GM21381 (cell line): ENCODE measurements around the gene PURA.

Experiments used
- ATAC-seq: cut with Tn5 transposase; IDR thresholded peaks from one replicate; pipeline ENCODE4 v1.9.1; 2021; ENCODE audit warnings: mild to moderate bottlenecking, moderate library complexity; ENCODE audit not compliant: unreplicated experiment

PURA gene

DNA sequence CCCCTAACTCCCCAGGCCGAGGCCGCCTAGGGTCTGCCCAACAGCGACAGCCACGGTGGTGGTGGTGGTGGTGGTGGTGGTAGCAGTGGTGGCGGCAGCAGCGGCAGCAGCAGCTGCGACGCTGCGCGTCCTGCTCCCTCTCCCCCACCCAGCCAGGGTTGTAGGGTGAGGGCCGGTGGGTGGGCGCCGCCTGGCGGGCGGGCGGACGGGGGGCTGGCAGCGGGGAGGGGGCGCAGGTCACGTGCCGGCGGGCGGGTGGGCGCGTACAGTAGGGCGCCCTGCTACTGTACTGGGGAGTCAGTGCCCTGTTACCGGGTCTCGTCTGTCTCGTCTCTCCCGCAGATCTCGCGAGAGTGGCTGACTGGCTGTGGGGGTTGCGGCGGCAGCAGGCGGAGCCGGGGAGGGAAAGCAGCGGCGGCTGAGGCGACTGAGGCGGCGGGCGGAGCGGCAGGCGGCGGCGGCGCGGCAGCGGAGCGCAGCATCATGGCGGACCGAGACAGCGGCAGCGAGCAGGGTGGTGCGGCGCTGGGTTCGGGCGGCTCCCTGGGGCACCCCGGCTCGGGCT lies at the start of gene PURA:
TSS of gene PURA (plus strand) at position 411 of the 565 bp plus-strand sequence. CDS start at position 484, 73 bp downstream.
- ATAC-seq, result peak; percentile 85

DNA sequence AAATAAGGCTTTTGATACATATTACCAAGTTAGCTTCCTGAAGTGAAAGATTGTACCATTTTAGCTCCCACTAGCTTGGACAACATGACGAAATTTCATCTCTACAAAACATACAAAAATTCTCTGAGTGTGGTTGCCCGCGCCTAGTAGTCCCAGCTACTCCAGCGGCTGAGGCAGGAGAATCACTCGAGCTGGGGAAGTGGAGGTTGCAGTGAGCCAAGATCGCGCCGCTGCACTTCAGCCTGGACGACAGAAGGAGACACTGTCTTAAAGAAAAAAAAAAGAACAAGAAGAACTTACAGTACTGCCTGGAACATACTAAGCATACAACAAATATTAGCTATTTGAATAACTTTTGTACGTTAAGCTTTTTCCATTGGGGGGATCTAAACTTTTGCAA lies 41.1 kb upstream of the PURA start:
- no peak for ATAC-seq

DNA sequence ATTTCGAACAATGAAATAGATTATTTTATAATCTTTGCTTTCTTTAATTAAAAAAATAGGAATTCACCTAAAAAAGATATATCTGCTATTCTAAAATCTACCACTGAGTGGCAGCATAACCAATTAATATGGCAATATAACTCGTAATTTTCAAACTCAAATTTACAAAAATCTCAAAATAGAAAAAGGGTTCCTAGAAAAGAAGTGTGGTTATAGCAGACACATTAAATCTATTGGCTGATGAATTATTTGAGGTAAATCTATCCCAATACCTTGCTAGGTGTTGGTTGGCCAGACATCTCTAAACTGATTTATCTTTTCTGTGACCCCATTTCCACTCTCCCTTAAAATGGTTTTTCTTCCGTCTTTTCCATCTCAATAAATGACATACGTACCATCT lies 40.6 kb upstream of the PURA start:
- no peak for ATAC-seq

DNA sequence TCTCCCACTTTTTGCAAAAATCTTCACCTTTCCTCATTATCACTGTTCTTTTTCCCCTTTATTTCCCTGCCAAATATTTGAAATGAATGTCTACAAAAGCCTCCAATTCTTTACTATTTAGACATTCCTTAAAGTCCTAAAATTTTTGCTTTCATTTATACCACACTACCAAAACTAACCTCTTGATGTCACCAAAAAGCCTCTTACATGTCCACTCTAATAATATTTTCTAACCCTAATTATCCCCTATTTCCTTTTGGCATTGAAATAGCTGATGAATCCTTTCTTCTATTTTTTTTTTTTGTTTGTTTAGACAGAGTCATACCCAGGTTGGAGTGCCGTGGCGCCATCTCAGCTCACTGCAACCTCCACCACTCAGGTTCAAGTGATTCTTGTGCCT lies 38.5 kb upstream of the PURA start:
- ATAC-seq, result no peak

DNA sequence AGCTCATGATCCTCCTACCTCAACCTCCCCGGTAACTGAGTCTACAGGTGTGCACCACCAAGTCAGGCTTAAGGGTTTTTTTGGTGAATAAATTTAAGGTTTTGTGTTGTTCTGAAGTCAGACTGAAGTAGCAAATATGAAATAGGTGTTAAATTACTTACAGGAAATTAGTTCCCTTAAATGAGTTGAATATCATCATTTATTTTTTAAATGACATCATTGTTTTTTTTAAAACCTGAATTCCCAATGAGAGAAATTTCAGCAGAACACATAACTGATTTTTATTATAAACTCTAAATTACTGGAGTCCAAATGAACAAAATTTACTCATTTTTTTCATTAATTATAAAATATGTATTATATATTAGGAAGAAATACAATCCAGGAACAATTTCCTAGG lies 37.8 kb upstream of the PURA start:
- ATAC-seq, result no peak

DNA sequence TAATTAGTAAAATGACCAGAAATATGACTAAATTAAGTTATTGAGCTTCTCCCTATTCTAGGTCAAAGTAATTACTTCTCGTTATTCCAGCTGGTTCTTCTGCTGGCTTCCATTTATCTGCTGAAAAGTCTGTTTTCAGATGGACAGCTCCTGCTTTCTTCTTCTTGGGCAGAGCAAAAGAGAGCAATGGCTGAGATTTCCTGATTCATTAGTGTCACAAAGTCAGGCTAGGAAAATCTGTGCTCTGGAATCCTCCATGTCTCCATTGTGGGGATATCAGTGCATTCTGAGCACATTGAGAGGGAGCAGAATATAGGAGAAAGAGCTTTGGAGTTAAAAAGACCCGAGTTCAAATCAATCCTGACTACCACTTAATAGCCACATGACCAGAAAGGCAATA lies 37.1 kb upstream of the PURA start:
- ATAC-seq, result no peak

DNA sequence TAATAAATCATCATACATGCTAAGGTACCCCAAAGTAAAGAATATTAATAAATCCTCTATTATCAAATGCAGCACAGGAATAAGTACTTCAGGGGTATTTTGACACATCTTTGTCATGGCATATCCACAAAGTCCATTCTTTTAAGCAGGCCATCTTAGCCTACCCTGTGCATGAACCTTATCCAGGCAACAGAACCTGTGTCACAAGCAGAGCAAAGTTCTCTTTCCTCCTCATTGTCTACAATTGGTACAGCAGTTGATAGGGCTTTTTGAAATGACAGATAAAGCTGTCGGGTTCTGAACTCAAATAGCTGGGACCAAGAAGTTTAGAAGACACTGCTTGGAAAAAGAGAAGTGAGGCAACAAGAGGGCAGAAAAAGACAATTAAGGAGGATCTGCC lies 30.8 kb upstream of the PURA start:
- no peak for ATAC-seq

DNA sequence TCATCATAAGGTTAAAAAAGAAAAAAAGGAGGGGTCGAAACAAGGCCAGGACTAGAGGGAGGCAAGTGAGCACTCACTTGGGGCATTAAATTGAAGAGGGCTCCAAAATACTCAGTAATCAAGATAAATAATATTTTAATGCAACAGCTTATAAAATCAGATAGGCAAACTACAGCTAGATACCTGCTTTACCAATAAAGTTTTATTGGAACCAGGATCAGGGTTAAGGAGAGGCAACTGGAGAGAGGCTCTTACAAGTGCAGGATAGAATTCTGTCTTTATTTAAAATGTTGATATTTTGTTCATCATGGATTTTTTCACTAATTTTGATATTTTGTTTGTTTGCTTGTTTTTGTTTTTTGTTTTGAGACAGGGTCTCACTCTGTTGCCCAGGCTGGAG lies 30.3 kb upstream of the PURA start:
- ATAC-seq, result no peak

DNA sequence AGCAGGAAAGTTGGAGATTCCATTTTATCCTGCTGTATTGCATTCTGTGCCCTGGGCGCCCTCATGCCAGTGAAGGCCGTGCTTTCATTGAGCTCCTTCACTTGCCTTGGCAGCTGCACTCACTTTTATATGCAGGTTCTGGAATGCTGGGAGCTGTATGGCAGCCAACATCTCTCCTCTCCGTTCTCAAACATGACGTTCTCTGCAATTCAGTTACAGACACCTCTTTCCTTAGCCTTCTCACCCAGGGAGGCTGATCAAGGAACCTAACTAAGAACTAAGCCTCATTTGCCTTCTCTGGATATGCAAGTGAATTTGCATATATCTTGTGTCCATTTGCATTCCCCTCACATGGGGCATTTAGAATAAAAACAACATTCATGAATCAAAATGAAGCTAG lies 29.4 kb upstream of the PURA start:
- no peak for ATAC-seq

DNA sequence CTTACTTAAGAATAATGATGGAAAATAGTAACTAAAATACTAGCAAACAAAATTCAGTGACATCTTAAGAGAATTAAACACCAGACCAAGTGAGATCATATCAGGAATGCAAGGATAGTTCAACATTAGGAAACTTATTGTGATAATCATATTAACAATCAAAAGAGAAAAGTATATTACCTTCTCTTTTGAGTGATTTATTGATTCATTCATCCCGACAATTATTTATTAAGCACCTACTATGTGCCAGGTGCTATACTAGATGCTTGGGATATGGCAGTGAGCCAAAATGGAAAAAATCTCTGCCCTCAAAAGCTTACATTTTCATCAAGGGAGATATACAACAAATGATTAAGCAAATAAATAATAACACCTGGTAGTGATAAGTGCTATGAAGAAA lies 23.7 kb upstream of the PURA start:
- ATAC-seq, result no peak

DNA sequence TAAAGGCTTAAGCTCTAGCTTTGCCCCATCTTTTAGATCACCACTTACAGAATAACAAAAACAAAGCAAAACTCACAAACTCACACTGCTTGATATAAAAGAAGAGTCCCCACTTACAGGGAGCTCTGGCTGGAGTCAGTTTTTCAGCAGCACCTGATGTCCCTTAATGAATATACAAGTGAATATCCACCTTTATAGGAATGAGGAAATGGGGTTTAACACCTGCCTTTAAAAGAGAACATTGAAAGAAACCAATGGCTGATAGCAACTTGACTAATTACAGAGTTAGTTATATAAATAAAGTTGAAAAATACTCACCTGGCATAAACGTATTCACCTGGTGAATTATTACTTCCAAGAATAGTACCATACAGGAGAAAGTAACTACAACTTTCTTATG lies 20.7 kb upstream of the PURA start:
- ATAC-seq, result no peak

DNA sequence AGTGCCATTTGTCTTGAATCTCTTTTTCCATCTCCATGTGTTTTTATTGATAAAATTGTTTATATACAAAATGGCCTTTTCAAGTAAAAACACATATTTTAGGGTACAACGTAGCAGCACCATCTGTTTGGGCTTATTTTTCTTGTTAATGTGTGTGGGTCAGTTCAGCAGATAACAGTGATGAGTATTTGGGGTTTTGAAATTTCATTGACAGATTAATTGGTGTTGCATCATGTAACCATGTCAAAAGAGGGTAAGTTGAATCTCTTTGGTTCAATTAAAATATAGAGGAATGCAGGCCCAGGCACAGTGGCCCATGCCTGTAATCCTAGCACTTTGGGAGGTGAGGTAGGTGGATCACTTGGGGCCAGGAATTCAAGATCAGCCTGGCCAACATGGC lies 20.0 kb upstream of the PURA start:
- no peak for ATAC-seq

DNA sequence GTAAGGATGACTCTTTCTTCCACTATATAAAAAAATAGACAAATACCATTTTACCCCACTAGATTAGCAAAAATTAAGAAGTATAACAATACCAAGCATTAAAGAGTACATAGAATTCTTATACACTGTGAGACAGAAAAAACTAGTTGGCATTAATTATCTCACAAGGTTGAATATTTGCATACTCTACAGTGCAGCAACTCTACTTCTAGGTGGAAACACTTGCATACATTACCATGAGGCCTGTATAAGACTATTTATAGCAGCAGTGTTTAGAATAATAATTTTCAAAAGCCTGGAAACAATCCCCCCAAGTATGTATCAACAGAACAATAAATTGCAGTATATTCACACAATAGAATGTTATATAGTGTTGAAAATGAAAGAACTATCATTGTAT lies 19.0 kb upstream of the PURA start:
- no peak for ATAC-seq

DNA sequence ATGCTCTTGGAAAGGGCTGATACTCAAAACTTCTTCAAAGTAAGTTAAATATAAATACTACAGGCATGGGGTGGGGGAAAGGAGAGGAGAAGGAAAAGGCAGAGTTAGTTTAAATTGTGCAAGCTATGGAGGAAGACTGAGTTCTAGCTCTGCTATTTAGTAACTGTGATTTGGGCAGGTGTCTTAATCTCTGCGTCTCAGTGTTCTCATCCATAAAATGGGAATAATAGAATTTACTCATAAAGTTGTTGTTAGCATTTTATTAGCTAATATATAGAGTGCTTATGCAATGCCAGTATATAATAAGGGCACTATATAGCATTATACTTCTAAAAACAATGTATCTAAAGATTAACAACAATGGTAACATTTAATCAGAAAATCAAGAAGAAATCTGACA lies 12.7 kb upstream of the PURA start:
- no peak for ATAC-seq

DNA sequence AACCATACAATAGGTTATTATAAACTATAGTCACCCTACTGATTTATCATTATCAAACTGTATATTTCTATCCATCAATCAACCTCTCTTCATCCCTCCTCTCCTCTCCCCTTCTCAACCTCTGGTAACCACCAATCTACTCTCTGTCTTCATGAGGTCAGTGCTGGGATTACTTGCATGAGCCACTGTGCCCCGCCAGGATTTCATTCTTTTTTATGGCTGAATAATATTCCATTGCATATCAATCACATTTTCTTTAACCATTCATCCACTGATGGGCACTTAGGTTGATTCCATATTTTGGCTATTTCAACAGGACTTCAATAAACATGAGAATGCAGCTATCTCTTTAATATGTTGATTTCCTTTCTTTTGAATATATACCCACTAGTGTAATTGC lies 10.8 kb upstream of the PURA start:
- no peak for ATAC-seq

DNA sequence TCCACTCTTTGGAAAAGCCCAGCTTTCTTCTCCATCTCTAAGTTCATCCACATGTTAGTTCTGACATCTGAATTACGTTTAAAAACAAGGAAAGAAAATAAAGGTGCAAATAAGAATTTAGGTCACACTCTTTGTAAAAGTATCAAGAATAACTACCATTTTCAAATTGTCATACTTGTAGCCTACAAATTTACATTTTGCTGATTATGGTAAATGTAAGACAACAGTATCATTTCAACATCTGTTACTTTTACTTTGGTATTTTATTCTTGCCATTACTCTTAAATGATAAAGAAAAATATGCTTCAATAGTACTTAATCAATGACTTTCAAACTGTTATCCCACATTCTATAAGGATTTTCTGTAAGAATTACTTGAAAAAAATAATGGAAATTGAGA lies 9.8 kb upstream of the PURA start:
- no peak for ATAC-seq

DNA sequence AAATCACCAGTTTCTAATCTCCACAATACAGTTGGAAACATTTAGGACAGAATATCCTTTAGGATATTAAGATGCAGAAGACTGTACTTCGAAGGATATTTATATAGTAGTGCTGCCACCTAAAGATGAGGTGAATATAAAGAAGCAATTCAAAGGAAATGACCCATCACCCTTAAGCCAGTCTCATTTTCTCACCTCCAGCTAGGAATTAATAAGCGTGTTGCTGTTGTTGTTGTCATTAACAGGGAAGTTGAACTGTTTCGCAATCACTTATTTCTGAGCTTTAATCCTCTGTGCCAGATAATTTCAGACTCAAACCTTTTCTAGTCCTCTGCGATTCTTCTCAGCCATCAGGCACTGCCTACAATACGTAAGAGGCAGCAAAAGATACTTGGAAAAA lies 7.8 kb upstream of the PURA start:
- no peak for ATAC-seq

DNA sequence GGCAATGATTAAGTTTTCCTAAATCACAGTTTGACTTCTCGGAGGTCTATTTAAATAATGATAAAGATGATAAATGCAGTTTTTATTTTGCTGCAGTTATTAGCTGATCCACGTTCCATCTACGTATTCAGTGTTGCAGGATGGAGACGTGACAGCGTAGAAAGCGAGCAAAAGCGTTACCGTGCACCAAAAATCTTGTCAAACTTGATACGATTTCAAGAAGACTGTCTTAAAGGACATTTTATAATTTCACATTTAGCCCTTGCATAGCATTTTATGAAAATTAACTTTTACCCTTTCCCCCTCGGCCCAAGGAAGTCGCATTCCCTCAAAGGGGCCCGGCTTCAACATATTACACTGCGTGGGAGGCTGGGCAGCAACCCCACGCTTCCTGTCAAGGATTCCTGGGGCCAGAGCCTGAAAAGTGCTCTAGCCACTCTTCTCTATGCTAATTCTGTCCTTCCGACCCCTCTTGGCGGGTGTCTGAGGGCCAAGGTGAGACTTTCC lies 7.1 kb upstream of the PURA start:
- no peak for ATAC-seq

DNA sequence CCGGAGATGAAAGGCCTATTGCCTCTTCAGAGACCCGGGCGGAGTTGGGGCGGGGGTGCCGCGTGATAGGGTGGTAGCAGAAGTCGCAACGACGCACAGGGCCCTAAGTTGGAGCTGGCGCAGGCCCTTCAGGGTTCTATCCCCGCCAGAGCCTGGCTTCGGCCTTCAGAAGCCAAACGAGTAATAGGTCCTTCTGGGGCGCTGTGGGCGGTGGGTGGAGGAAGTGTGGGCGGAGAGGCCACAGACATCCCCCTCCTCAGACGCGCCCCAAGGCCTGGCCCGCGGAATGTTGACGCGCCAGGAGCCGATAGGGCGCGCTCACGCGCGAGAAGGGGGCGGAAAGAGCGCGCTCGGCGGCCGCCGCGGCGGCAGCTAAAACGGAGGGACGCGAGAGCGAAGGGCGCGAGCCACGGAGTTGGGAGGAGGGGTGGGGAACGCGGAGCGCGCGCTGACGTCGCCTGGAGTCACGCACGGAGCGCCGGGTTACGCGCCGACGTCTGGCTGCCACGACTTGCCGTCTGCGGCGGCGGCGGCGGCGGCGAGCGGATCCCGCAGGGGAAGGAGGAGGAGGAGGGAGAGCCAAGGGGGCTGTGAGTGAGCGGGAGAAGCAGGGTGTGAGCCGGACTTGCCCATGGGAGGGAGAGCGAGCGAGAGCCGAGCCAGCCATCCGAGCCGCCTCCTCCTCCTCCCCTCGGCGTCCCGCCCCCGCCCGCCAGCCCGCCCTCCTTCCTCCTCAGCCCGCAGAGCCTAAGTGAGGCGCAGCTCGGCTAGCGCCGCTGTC lies 6.4 kb upstream of the PURA start:
- peak; percentile 87 for ATAC-seq

DNA sequence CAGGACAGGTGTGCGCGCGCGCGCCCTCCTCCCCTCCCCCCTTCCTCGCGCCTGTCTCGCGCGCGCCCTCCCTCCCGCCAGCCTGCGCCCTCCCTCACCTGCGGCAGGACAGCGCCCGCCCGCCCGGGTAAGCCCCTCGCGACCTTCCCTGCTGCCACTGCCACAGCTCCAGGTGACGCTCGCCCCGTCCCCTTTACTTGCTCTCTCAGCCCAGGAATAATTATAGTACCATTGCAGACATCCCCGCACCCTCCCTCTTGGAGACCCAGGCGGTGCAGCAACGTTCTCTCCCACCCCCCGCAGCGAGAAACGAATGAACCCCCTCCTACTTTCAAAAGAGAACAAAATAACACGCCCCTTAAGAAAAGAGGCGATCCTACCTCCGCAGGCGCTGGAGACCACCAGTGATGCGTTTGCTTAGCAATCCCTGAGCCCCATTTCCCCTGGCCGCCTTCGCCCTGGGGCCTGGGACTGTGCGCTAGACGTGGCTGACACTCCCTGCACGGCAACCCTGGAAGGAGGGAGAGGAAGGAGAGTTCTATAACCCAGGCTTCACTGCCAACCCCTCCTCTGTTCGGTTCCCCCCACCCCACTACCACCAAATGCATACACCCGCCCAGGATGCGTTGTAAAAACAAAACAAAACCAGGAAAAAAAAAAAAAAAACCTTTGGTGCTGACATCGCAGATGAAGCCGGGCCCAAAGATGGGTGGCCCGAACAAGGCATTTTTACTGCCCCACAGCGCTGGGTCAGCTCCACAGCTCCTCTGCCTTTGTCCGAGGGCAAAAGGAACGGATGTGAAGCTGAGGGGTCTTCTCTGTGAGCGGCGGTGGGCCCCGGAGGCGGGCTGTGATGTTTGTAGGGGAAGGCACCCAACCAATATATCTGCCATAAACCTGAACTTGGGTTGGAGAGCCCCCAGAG lies 5.6 kb upstream of the PURA start:
- ATAC-seq, result no peak

DNA sequence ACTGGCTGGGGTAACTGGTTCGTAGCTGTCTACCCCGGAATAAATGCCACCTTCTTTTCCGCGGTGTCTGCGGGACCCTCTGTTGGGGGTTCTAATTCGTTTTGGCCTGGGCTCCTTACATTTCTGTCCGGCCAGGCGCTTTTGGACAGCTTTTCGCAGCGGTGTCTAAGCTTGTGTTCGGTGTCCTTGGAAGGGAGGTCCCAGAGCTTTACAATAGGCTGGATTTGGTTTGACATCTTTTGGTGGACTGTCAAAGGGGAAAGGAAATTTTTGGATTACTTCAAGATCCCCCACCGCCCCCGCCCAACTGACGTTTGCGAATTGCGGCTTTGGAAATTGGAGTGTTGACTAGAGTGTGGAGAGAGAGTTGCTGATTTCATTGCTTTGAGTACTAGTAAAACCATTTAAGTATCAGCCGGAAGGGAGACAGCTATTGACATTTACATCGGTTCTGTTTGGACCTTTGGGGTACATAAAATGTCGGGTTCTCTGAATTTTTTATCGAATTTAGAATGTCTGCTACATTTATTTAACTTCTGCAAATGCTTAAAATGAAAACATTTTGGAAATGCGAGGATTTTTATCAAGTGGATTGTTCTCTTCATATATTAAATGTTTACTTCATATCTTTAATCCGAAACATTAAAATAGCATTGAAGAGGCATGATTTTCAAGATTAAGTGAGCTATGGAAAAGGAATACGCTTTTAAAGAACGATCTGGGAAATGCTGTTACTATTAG lies 4.7 kb upstream of the PURA start:
- no peak for ATAC-seq
